Measurements from ENCODE around the gene CHCHD5. TPM values are rescaled to one million over a fixed set of nuclear protein-coding genes. Genes with fewer than 3 reads are reported as not detected.
A peak's percentile ranks its signal among the peaks of the same experiment; 100 is the strongest.

The CHCHD5 gene
- polyA plus RNA-seq, 1 donor from 2014 or later = 39.7 TPM

GRCh38 chr2:112626604-112627059 lies 42.2 kb downstream of the CHCHD5 start:
- Mint-ChIP-seq H3K4me3 (peak overlapping the region in 2 of 4 donors; percentile 60), H3K4me1 (peaks cover 17 to 23% (median 21%) of the 10 kb centered on the region in 3 donors), H3K36me3 (no peaks in the 10 kb centered on the region), H3K9me3 (no peaks in the 10 kb centered on the region), H3K27me3 (no peaks in the 10 kb centered on the region), H3K27ac (peak overlapping the region in 1 of 3 donors; percentile 71)

DNA sequence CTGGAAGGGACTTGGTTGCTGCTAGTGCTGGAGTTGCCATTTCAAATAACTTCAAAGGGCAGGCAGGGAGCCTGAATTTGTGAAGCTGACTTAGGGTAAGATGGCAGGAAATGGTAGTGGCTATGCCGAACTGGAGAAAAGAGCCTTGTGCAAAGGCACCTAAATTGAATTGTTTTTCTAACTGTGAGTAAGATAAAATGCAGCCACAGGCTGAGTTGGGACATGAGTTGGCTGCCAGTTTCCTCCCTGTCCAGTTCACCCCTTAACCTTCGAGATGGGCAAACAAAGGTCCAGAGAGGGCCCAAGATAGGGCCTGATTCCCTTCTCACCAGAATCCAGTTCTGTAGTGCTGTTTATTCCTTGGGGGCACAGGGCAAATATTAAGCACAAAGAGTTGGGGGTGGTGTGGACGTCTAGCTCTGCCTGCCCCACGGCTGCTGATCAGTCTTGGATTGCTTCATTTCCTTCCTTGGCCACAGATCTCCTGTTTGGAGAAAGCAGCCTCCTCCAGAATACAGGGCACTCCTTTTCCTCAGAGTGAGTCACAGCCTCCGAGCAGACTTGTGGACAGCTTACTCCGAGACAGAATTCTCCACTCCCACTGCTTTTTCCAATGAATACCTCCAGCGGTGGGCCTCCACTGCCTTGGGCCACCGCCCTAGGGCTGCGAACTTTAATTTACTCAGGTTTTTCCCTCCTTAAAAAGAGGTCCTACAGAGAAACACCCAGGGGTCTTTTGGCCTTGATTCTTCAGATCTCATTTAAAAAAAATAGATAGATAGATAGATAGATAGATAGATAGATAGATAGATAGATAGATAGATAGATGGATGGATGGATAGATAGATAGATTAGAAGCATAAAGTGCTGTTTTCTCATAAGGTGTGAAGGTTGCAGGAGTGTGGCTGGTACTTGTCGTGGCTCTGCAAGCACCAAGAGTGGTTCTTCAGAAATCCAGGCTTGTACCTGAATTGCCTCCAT lies 42.9 kb downstream of the CHCHD5 start:
- Mint-ChIP-seq H3K4me3 (peak overlapping the region in 1 of 4 donors; percentile 60), H3K9me3 (no peaks in the 10 kb centered on the region), H3K4me1 (peaks cover 20 to 25% (median 23%) of the 10 kb centered on the region in 3 donors), H3K27me3 (no peaks in the 10 kb centered on the region), H3K36me3 (no peaks in the 10 kb centered on the region), H3K27ac (peak overlapping the region in 1 of 3 donors; percentile 71)

GRCh38 chr2:112629224-112629623 lies 44.8 kb downstream of the CHCHD5 start:
- H3K9me3 Mint-ChIP-seq = no peaks in the 10 kb centered on the region
- no peak overlapping the region for H3K4me3 Mint-ChIP-seq
- no peaks in the 10 kb centered on the region for H3K27me3 Mint-ChIP-seq
- peak overlapping the region in 1 of 3 donors; percentile 31 for H3K27ac Mint-ChIP-seq
- H3K4me1 Mint-ChIP-seq = peaks cover 16 to 21% (median 17%) of the 10 kb centered on the region in 3 donors
- peaks cover 2% of the 10 kb centered on the region for H3K36me3 Mint-ChIP-seq

DNA sequence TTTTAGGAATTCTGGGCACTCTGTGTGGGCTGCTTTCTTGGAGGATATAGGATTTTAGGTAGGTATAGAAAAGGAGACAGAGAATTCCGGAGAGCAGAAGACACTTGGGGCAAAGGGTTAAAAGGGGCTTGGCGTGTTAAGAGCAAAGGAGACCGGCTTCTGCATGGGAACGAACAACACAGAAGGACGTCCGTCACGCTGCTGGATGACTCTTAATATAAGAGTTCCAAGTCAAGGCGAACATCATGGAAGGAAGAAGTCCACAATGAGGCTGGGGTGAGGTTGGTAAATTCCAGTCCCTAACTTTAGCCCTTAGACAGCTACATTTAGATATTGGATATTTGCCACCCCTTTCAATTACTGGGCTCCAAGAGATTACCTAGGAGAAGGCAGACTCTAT lies 45.4 kb downstream of the CHCHD5 start:
- Mint-ChIP-seq H3K4me1 (peaks cover 11 to 16% (median 12%) of the 10 kb centered on the region in 3 donors), H3K27ac (no peak overlapping the region), H3K4me3 (peak overlapping the region in 1 of 4 donors; percentile 49), H3K27me3 (no peaks in the 10 kb centered on the region), H3K36me3 (peaks cover 2% of the 10 kb centered on the region), H3K9me3 (no peaks in the 10 kb centered on the region)

DNA sequence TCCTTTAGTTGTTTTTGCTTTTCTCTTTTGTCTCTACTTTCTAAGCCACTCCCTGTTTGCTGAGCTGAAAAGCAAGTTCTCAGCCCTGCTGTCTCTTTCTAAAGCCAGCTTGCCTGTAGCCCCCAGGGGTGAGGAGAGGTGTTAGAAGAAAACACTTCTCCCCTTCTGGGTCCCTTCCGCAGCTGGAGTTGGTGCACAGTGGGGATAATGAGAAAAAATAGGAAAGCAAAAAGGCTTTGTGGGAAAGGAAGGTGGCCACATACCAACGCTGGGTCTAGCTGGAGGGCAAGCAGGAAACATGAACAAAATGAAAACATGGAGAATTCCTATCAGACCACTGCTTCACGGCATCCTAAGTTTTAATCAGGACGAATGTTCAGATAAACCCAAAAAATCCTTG lies 45.9 kb downstream of the CHCHD5 start:
- Mint-ChIP-seq H3K4me3 (no peak overlapping the region), H3K36me3 (peaks cover 2% of the 10 kb centered on the region), H3K27ac (peak overlapping the region in 2 of 3 donors; percentile 1 to 91), H3K27me3 (no peaks in the 10 kb centered on the region), H3K9me3 (no peaks in the 10 kb centered on the region), H3K4me1 (peaks cover 10 to 16% (median 14%) of the 10 kb centered on the region in 3 donors)

- Mint-ChIP-seq H3K27ac (peak overlapping the region in 1 of 3 donors; percentile 33), H3K4me3 (peak overlapping the region in 1 of 4 donors; percentile 52), H3K4me1 (peaks cover 6 to 26% (median 11%) of the 10 kb centered on the region in 3 donors)
These were observed 49.3 kb downstream of the CHCHD5 start for GRCh38 chr2:112633708-112634107.

GRCh38 chr2:112634153-112634873 lies 49.9 kb downstream of the CHCHD5 start:
- H3K4me3 Mint-ChIP-seq = peak overlapping the region in 1 of 4 donors; percentile 52
- peak overlapping the region in 2 of 3 donors; percentile 33 to 71 for H3K27ac Mint-ChIP-seq
- peaks cover 6 to 26% (median 11%) of the 10 kb centered on the region in 3 donors for H3K4me1 Mint-ChIP-seq
- H3K27me3 Mint-ChIP-seq = no peaks in the 10 kb centered on the region
- H3K9me3 Mint-ChIP-seq = peaks cover 0 to 6% (median 4%) of the 10 kb centered on the region in 3 donors
- H3K36me3 Mint-ChIP-seq = peaks cover 3% of the 10 kb centered on the region

More at GRCh38 chr2:112633708-112634107, 49.3 kb downstream of the CHCHD5 start:
- Mint-ChIP-seq H3K9me3 (peaks cover 0 to 6% (median 4%) of the 10 kb centered on the region in 3 donors), H3K27me3 (no peaks in the 10 kb centered on the region), H3K36me3 (peaks cover 3% of the 10 kb centered on the region)

GRCh38 chr2:112634874-112635157 lies 50.4 kb downstream of the CHCHD5 start:
- Mint-ChIP-seq H3K27ac (no peak overlapping the region), H3K9me3 (peaks cover 0 to 6% (median 4%) of the 10 kb centered on the region in 3 donors), H3K27me3 (no peaks in the 10 kb centered on the region), H3K4me1 (peaks cover 6 to 26% (median 11%) of the 10 kb centered on the region in 3 donors), H3K4me3 (no peak overlapping the region), H3K36me3 (peaks cover 3% of the 10 kb centered on the region)

- peak overlapping the region in 2 of 4 donors; percentile 10 to 11 for H3K4me3 Mint-ChIP-seq
- peaks cover 0 to 17% (median 3%) of the 10 kb centered on the region in 3 donors for H3K4me1 Mint-ChIP-seq
These were observed 52.3 kb downstream of the CHCHD5 start for GRCh38 chr2:112636605-112637288.

GRCh38 chr2:112637289-112637660 lies 52.9 kb downstream of the CHCHD5 start:
- H3K27ac Mint-ChIP-seq = no peak overlapping the region
- H3K9me3 Mint-ChIP-seq = peaks cover 0 to 6% (median 4%) of the 10 kb centered on the region in 3 donors
- H3K36me3 Mint-ChIP-seq = peaks cover 3% of the 10 kb centered on the region
- no peaks in the 10 kb centered on the region for H3K27me3 Mint-ChIP-seq
- H3K4me1 Mint-ChIP-seq = peaks cover 0 to 15% (median 2%) of the 10 kb centered on the region in 3 donors
- no peak overlapping the region for H3K4me3 Mint-ChIP-seq

More at GRCh38 chr2:112636605-112637288, 52.3 kb downstream of the CHCHD5 start:
- Mint-ChIP-seq H3K9me3 (peaks cover 0 to 6% (median 4%) of the 10 kb centered on the region in 3 donors), H3K27me3 (no peaks in the 10 kb centered on the region), H3K27ac (peak overlapping the region in 1 of 3 donors; percentile 73), H3K36me3 (peaks cover 3% of the 10 kb centered on the region)

Other genes starting within 250 kb of the CHCHD5 start
- 3.8 TPM for gene RGPD8, start 151.0 kb upstream of the CHCHD5 start, polyA plus RNA-seq
- 1.3 TPM for gene TTL, start 102.5 kb upstream of the CHCHD5 start, polyA plus RNA-seq
- 18.5 TPM for gene POLR1B, start 42.1 kb upstream of the CHCHD5 start, polyA plus RNA-seq
- 19.3 TPM for gene SLC20A1, start 61.3 kb downstream of the CHCHD5 start, polyA plus RNA-seq
- not detected for gene NT5DC4, start 136.4 kb downstream of the CHCHD5 start, polyA plus RNA-seq
- not detected for gene CKAP2L, start 180.0 kb downstream of the CHCHD5 start, polyA plus RNA-seq
- not detected for gene IL1A, start 199.9 kb downstream of the CHCHD5 start, polyA plus RNA-seq